GM12865 (cell line): ENCODE data around the gene ASTN2.

ENCODE experiments used
- DNase-seq: peaks from one replicate; pipeline ENCODE4 v3.0.0; 2010; ENCODE audit warnings: low read depth
- H3K4me3 ChIP-seq: 2 replicates; pipeline ENCODE4 v1.5.1; 2011; ENCODE audit warnings: mild to moderate bottlenecking, low read depth, low read length, control low read depth
- CTCF ChIP-seq: IDR thresholded peaks from 2 replicates; pipeline ENCODE4 v1.5.1; 2011; ENCODE audit warnings: low read length, control low read depth, low read depth, inconsistent platforms; ENCODE audit not compliant: insufficient read depth; ENCODE audit errors: missing control alignments

ASTN2 gene

DNA sequence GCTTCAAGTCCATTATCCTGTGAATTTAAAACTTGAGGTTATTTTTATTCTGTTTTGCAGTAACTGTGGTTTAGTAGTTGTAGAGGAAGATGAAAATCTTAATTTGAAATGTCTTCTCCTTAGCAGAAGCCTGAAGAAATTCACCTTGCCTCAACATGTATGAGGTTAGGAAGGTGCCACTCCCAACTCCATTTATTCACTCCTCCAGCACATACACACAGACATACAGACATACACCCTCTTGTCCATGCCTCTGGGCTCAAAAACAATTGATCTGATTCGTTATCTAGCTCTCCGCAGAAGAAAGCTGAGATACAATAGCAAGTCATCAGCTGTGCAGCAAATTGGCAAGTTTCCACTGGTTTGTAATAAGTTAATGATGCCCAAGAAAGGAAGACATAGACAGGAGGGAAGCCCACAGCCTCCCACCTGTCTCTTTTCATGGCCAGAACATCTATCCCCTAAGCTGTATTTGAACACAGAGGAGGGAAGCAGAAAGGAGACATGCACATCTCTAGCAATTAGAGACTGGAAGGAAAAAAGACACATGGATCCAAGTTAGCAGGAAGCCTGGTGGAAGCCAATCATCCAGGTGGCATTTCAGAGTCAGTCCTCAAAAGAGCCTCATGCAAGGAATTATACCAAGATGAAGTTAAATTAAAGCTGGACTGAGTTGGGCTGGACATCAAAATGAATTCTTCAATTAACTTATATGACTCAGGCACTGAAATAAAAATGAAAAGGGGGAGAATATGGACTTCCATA lies 257.9 kb downstream of the ASTN2 start:
- TF ChIP-seq CTCF: no peak
- H3K4me3 ChIP-seq: no peak overlapping the region
- DNase-seq: no peak

DNA sequence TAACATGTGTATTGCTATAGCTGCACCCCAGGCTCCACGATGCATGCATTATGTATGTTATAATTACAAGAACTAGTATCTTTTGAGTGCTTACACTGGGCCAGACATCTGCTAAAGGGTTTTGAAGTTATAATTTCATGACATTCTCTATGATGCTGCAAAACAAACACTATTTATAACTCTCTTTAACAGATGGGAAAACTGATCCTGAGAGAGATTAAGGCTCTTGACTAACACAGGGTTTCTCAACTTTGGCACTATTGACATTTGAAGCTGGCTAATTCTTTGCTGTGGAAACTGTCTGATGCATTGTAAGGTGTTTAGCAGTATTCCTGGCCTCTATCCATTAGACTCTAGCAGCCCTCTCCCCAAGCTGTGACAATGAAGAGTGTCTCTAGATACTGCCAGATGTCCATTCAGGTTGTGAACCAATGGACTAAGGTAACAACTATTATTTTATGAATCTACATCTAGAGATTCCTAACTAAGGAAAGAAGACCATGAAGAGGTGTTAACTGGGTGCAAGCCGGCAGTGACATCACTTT lies 258.6 kb downstream of the ASTN2 start:
- H3K4me3 ChIP-seq: no peak overlapping the region
- TF ChIP-seq CTCF: no peak
- DNase-seq: no peak

- no peak overlapping the region for H3K4me3 ChIP-seq
- TF ChIP-seq CTCF: no peak
- DNase-seq: no peak
Observed at GRCh38 chr9:117153021-117153420, 261.8 kb downstream of the ASTN2 start.

DNA sequence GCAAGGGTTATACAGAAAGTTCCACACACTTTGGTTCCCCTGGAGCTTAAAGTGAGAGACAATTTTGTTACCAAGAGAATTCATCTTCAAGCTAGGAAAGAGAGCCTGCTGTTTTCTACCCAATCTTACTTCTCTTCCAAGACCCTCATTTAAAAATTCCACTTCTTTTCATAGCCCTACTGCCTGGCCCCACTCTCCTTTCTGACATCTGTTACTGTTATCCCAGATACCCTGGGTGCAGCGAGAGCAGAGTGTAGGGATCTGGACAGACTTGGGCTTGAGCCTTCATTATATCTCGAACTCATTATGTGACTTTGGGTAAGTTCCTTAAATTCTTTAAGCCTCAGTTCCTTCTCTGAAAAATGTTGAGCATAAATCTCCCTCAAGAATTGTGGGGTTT lies 263.1 kb downstream of the ASTN2 start:
- DNase-seq: no peak
- no peak overlapping the region for H3K4me3 ChIP-seq
- no peak for TF ChIP-seq CTCF

GRCh38 chr9:117149996-117150395 lies 264.9 kb downstream of the ASTN2 start:
- DNase-seq: no peak
- no peak overlapping the region for H3K4me3 ChIP-seq
- no peak for TF ChIP-seq CTCF

DNA sequence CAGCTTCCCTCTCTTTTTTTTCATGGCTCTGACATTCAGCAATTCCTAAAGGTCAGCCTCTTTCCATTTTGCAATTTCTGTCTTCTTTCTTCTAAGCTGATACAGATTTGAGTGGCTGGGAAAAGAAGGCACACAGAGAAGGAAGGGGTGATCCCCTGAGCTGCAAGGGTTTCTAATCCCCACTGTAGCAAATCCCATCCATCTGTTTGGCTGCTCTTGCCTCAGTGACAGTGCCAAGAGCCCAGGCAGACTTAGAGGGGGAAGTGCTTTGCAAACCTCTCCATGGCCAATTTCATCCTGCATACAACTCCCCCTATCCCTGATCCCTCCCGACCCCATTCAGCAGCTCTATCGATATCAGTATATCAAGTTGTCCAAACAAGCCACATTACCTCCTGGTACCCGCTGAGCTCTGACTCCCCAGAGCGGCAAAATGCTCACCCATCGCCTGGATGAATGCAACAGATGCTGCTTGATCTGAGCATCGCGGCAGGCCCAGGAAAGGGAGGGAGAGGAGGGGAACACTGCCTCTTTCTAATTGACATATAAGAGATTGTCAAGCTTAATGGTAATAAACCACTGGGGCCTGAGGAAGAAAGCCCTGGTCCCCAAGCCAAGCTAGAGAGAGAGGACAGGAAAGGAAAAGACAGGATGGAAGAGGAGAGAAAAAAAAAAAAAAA lies 268.9 kb downstream of the ASTN2 start:
- no peak for DNase-seq
- no peak for TF ChIP-seq CTCF
- H3K4me3 ChIP-seq: no peak overlapping the region
